Fibroblast of pulmonary artery (primary cell): Measurements from ENCODE around the gene BMF.
A peak's percentile ranks its signal among the peaks of the same experiment; 100 is the strongest.

Source experiments
- DNase-seq: peaks from one replicate; pipeline ENCODE4 v3.0.0-alpha.2; 2010; ENCODE audit warnings: low read depth
- H3K4me3 ChIP-seq: replicated peaks from 2 replicates; pipeline ENCODE4 v1.5.1; 2011; ENCODE audit warnings: low read depth, mild to moderate bottlenecking, control low read depth, low read length, moderate library complexity
- TF ChIP-seq, protein P1 (sequence below): IDR thresholded peaks from 2 replicates; pipeline ENCODE4 v1.5.1; 2011; ENCODE audit warnings: mild to moderate bottlenecking, control low read depth, low read length, inconsistent platforms; ENCODE audit errors: missing control alignments

Gene BMF

GRCh38 chr15:40064231-40064894, 44.3 kb downstream of the BMF start:
- TF ChIP-seq, protein P1, sequence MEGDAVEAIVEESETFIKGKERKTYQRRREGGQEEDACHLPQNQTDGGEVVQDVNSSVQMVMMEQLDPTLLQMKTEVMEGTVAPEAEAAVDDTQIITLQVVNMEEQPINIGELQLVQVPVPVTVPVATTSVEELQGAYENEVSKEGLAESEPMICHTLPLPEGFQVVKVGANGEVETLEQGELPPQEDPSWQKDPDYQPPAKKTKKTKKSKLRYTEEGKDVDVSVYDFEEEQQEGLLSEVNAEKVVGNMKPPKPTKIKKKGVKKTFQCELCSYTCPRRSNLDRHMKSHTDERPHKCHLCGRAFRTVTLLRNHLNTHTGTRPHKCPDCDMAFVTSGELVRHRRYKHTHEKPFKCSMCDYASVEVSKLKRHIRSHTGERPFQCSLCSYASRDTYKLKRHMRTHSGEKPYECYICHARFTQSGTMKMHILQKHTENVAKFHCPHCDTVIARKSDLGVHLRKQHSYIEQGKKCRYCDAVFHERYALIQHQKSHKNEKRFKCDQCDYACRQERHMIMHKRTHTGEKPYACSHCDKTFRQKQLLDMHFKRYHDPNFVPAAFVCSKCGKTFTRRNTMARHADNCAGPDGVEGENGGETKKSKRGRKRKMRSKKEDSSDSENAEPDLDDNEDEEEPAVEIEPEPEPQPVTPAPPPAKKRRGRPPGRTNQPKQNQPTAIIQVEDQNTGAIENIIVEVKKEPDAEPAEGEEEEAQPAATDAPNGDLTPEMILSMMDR = no peak
- DNase-seq = peak; percentile 72
- H3K4me3 ChIP-seq = no peak overlapping the region

DNA sequence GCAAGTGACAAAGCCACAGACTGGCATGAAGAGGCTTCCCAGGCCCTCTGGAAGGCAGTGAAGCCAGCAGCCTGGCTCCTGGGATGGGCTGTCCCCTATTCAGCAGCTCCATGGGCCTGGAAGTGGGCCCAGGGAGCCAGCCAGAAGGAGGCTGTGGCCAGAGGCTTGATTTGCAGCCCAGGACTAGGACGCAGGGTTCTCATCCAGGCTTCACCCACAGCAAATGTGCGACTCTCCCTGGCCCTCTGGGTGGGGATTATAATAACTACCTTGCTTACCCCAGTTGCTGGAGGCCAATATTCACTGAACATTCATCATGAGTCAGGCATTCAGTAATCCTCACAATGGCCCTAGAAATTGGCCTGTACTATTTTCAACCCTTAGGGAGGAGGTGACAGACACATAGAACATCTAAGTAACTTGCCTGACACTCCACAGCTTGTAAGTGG, 45.1 kb downstream of the BMF start:
- TF ChIP-seq, protein P1 = no peak
- peak; percentile 36 for DNase-seq
- H3K4me3 ChIP-seq = no peak overlapping the region

DNA sequence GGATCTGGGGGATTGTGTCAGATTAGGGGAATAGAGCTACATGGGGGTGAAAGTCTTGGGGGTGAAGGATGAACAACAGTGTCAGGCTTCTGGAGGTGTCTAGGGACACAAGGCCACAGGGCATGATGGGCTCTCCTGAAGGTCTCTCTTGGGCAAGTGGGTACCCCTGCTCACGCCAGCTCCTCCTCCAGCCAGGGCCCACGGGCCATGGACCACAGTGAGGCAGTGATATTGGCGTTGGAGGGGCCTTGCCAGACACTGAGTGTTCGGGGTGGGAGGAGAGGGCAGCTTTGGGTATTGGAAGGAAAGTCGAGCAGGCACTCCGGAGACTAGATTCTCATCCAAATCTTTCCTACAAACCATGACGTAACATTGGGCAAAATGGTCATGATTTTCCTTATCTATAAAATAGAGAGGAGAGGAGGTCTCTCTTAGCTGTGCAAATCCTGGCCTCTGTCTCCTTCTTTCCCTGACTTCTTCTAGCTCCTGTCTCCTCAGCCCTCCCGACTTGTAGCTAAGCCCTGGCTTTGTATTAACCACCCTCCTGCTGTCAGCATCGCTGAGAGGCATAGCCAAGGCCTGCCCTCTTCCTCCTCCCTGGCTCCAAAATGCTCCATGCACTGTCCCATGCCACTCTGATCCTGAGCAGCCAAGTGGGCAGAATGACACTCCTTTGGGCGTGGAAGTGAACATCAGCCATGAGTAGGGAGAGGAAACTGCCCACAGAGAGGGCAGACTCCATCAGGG, 45.7 kb downstream of the BMF start:
- H3K4me3 ChIP-seq = no peak overlapping the region
- TF ChIP-seq, protein P1 = no peak
- no peak for DNase-seq

GRCh38 chr15:40061212-40061901, 47.3 kb downstream of the BMF start:
- no peak overlapping the region for H3K4me3 ChIP-seq
- TF ChIP-seq, protein P1 = no peak
- DNase-seq = no peak

- no peak for DNase-seq
- H3K4me3 ChIP-seq = no peak overlapping the region
- TF ChIP-seq, protein P1 = no peak
These were observed 48.3 kb downstream of the BMF start for GRCh38 chr15:40060236-40060961.

- no peak overlapping the region for H3K4me3 ChIP-seq
- no peak for DNase-seq
- TF ChIP-seq, protein P1 = no peak
These were observed 48.9 kb downstream of the BMF start for GRCh38 chr15:40059821-40060220.
